OCI-LY3 (cell line): Measurements from ENCODE around the gene SLC44A3.

Source experiments
- EZH2phosphoT487 ChIP-seq: fragments of 200-600 bp; shearing (Covaris generic); IDR thresholded peaks from 2 replicates; pipeline ENCODE4 v1.6.1; 2018; ENCODE audit warnings: antibody characterized with exemption, mixed run types, low read depth
- TF ChIP-seq, protein P1 (sequence below): fragments of 200-600, 300-600 bp; sonication (generic); IDR thresholded peaks from 2 replicates; pipeline ENCODE4 v1.5.1; 2014; ENCODE audit warnings: antibody characterized with exemption, low read length, low read depth

DNA sequence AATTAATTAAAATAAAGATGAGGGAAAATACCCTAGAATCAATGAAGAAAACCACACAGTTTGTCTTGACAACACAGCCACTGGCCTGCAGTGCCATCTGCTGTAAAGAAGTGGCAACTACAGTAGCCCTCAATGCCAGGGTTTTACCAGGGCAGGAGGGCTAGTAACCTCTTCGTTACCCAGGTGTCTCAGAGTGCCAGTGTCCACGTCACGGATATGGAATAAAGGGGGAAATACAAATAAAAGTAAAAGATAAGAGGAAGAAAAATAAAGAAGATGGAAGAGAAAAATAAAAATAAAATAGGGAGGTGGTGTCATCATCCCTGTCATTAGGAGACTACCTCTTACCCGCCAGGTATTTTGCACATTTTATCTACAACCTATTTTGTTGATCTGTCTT lies 14.2 kb upstream of the SLC44A3 start:
- TF ChIP-seq, protein P1, sequence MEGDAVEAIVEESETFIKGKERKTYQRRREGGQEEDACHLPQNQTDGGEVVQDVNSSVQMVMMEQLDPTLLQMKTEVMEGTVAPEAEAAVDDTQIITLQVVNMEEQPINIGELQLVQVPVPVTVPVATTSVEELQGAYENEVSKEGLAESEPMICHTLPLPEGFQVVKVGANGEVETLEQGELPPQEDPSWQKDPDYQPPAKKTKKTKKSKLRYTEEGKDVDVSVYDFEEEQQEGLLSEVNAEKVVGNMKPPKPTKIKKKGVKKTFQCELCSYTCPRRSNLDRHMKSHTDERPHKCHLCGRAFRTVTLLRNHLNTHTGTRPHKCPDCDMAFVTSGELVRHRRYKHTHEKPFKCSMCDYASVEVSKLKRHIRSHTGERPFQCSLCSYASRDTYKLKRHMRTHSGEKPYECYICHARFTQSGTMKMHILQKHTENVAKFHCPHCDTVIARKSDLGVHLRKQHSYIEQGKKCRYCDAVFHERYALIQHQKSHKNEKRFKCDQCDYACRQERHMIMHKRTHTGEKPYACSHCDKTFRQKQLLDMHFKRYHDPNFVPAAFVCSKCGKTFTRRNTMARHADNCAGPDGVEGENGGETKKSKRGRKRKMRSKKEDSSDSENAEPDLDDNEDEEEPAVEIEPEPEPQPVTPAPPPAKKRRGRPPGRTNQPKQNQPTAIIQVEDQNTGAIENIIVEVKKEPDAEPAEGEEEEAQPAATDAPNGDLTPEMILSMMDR = peak; percentile 66
- TF ChIP-seq EZH2phosphoT487 = no peak
